ENCODE measurements around the gene SYCP3. TPM values are rescaled to one million over a fixed set of nuclear protein-coding genes. Genes with fewer than 3 reads are reported as not detected.

SYCP3 gene
- polyA plus RNA-seq, 1 donor (not counting 4 experiments of a cell fraction or from before 2014, with no cell fraction given): 0.16 TPM

DNA sequence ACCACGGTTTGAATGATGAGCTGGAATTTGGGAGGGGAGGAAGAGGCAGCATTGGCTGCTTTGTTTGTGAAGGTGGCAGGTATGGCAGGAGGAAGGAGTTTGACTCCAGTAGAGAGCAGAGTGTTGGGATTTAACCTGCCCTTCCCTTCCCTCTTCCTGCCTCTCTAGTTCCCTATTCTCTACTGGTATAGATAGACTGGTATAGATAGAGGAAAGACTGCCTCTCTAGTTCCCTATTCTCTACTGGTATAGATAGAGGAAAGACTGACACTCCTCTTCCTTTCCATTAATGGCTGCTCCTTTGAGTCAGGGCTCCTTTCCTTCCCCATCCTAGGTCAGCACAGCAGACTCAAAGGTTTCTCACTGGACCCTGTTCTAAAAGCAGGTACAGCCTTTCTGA, 8.4 kb upstream of the SYCP3 start:
- no peak for TF ChIP-seq EZH2 (IDR thresholded peaks at IDR 0.05; ENCODE audit: low read length)
- TF ChIP-seq, protein P1, sequence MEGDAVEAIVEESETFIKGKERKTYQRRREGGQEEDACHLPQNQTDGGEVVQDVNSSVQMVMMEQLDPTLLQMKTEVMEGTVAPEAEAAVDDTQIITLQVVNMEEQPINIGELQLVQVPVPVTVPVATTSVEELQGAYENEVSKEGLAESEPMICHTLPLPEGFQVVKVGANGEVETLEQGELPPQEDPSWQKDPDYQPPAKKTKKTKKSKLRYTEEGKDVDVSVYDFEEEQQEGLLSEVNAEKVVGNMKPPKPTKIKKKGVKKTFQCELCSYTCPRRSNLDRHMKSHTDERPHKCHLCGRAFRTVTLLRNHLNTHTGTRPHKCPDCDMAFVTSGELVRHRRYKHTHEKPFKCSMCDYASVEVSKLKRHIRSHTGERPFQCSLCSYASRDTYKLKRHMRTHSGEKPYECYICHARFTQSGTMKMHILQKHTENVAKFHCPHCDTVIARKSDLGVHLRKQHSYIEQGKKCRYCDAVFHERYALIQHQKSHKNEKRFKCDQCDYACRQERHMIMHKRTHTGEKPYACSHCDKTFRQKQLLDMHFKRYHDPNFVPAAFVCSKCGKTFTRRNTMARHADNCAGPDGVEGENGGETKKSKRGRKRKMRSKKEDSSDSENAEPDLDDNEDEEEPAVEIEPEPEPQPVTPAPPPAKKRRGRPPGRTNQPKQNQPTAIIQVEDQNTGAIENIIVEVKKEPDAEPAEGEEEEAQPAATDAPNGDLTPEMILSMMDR (optimal IDR thresholded peaks at IDR 0.05 in 1 of 3, IDR thresholded peaks at IDR 0.05 in 1 of 3, conservative IDR thresholded peaks at IDR 0.05 in 1 of 3; ENCODE audit: extremely low read depth in 1 of 3, insufficient read depth in 2 of 3, low read length in 3 of 3): no peak
- H3K9me3 ChIP-seq (ENCODE audit: control insufficient read depth, low read depth, low read length): no peaks in the 10 kb centered on the region
- no peaks in the 10 kb centered on the region for H4K20me1 ChIP-seq (ENCODE audit: control insufficient read depth, extremely low read depth, insufficient read depth, low read length)
- no peaks in the 10 kb centered on the region for H3K4me1 ChIP-seq (ENCODE audit: control insufficient read depth, extremely low read depth, insufficient read depth, low read length)
- H3K79me2 ChIP-seq (ENCODE audit: control insufficient read depth, insufficient read depth, low read length): no peaks in the 10 kb centered on the region
- no peaks in the 10 kb centered on the region for H3K9me1 ChIP-seq (ENCODE audit: control insufficient read depth, extremely low read depth, insufficient read depth, low read length)
- no peak overlapping the region for H3K4me2 ChIP-seq (ENCODE audit: control insufficient read depth, extremely low read depth, insufficient read depth, low read depth, low read length)
- H2AFZ ChIP-seq (ENCODE audit: control insufficient read depth, low read length): no peak overlapping the region
- FAIRE-seq (no peak), DNase-seq (ENCODE audit: low read depth, low spot score) (no peak)
- dilution Hi-C loops (cut with MboI; ENCODE audit: extremely low pct_ligation_motif_present, low sequenced_read_pairs): no loop called here
- H3K9ac ChIP-seq (ENCODE audit: control insufficient read depth, extremely low read depth, insufficient read depth, low read length): no peak overlapping the region
- H3K27ac ChIP-seq (ENCODE audit: control insufficient read depth, insufficient read depth, low read length): no peak overlapping the region
- H3K27me3 ChIP-seq (ENCODE audit: control insufficient read depth, extremely low read depth, insufficient read depth, low read length): no peaks in the 10 kb centered on the region
- peaks cover 7 to 14% of the 10 kb centered on the region in 2 experiments for H3K36me3 ChIP-seq (ENCODE audit: control insufficient read depth in 2 of 2, extremely low read depth in 1 of 2, insufficient read depth in 2 of 2, low read length in 2 of 2)
- no peak overlapping the region for H3K4me3 ChIP-seq (ENCODE audit: control insufficient read depth in 2 of 3, extremely low read depth in 1 of 3, insufficient read depth in 2 of 3, low read depth in 1 of 3, low read length in 3 of 3)

DNA sequence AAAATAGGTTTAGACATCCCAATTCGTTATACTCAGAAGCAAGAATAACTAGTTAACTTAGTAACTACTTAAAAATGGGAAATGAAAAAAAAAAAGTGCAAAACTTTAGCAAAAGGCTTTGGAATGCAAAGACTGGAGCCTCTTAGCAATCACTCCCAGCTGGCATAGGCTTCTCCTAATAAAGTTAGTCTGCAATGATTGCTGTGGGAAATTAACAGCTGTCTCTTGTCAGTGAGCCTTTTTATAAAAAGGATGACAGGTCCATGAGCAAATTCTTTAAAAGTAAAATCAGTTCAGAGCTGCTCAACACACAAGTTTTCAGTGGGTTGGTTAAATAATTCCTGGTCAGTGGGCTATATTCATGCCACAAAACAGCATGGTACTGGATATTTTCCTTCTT, 7.4 kb upstream of the SYCP3 start:
- Histone ChIP-seq H2AFZ (ENCODE audit: control insufficient read depth, low read length) (no peak overlapping the region), H3K9ac (ENCODE audit: control insufficient read depth, extremely low read depth, insufficient read depth, low read length) (no peak overlapping the region), H3K79me2 (ENCODE audit: control insufficient read depth, insufficient read depth, low read length) (no peaks in the 10 kb centered on the region), H3K4me3 (ENCODE audit: control insufficient read depth in 2 of 3, extremely low read depth in 1 of 3, insufficient read depth in 2 of 3, low read depth in 1 of 3, low read length in 3 of 3) (no peak overlapping the region), H3K27me3 (ENCODE audit: control insufficient read depth, extremely low read depth, insufficient read depth, low read length) (no peaks in the 10 kb centered on the region), H3K36me3 (ENCODE audit: control insufficient read depth in 2 of 2, extremely low read depth in 1 of 2, insufficient read depth in 2 of 2, low read length in 2 of 2) (peaks cover 7 to 14% of the 10 kb centered on the region in 2 experiments), H3K9me1 (ENCODE audit: control insufficient read depth, extremely low read depth, insufficient read depth, low read length) (no peaks in the 10 kb centered on the region), H4K20me1 (ENCODE audit: control insufficient read depth, extremely low read depth, insufficient read depth, low read length) (no peaks in the 10 kb centered on the region), H3K27ac (ENCODE audit: control insufficient read depth, insufficient read depth, low read length) (no peak overlapping the region), H3K9me3 (ENCODE audit: control insufficient read depth, low read depth, low read length) (no peaks in the 10 kb centered on the region), H3K4me2 (ENCODE audit: control insufficient read depth, extremely low read depth, insufficient read depth, low read depth, low read length) (no peak overlapping the region), H3K4me1 (ENCODE audit: control insufficient read depth, extremely low read depth, insufficient read depth, low read length) (no peaks in the 10 kb centered on the region)
- DNase-seq (ENCODE audit: low read depth, low spot score): no peak
- no peak for FAIRE-seq
- dilution Hi-C loops (cut with MboI; ENCODE audit: extremely low pct_ligation_motif_present, low sequenced_read_pairs): no loop called here
- TF ChIP-seq EZH2 (IDR thresholded peaks at IDR 0.05; ENCODE audit: low read length): no peak
- TF ChIP-seq, protein P1 (optimal IDR thresholded peaks at IDR 0.05 in 1 of 3, IDR thresholded peaks at IDR 0.05 in 1 of 3, conservative IDR thresholded peaks at IDR 0.05 in 1 of 3; ENCODE audit: extremely low read depth in 1 of 3, insufficient read depth in 2 of 3, low read length in 3 of 3): no peak

All from keratinocyte (primary cell).